DLD1 (cell line): Measurements from ENCODE around the gene MEPE.
"Not testable (repeated sequence)": the region's sequence is repeated elsewhere in the genome, so short reads cannot be mapped to it uniquely, and the experiment has no call there.

Source experiments
- in situ Hi-C: cut with HindIII; loops from 2 replicates; pipeline ENCODE4 v1.10.0; 2017; ENCODE audit warnings: low sequenced_read_pairs

MEPE gene

DNA sequence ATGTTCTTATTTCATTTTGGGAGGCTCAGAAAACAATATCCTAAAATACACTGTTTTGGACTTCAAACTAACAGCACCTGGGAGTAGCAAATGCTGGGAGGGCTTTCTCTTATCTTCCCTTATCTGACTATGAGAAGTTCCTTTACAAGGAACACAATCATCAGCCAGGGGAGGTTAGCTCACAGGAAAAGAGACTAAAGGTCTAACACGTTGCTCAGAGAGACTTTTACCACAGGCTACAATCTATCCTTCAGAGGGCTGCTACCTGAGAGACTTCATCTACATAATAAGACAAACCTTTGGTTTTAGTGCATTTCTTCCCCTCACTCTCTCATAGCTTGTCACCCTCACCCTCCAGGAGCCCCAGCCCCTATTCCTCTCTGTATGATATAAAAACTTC is 35.8 kb downstream of the MEPE start:
- in situ Hi-C loops = loop anchor here (25.0 kb wide), 1 partner anchor 94 kb away; no protein-coding TSS in a partner anchor

GRCh38 chr4:87872028-87872427 is 39.3 kb downstream of the MEPE start:
- in situ Hi-C loops = loop anchor here (25.0 kb wide), 1 partner anchor 90 kb away; no protein-coding TSS in a partner anchor

- in situ Hi-C loops = no loop called here
Observed at GRCh38 chr4:87875191-87875590, 42.4 kb downstream of the MEPE start.

DNA sequence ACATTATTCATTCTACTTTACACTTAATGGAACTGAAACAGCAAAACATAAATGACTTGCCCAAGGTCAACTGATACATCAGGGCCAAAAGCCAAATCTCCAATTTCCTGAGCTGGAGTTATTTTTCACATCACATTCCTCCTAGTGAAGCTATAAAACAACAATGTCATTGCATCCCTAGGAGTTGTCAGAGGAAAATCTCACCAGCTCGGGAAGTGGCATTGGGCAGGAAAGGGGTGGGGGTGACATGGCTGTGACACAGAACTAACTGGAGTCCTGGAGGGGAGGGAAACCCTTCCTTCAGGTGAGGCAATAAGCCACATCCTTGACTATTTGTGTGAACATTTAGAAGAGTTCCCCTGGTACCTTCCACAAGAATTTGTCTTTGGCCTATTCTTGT is 47.3 kb downstream of the MEPE start:
- in situ Hi-C loops = no loop called here

- in situ Hi-C loops = no loop called here
Observed at GRCh38 chr4:87881115-87881514, 48.3 kb downstream of the MEPE start.

DNA sequence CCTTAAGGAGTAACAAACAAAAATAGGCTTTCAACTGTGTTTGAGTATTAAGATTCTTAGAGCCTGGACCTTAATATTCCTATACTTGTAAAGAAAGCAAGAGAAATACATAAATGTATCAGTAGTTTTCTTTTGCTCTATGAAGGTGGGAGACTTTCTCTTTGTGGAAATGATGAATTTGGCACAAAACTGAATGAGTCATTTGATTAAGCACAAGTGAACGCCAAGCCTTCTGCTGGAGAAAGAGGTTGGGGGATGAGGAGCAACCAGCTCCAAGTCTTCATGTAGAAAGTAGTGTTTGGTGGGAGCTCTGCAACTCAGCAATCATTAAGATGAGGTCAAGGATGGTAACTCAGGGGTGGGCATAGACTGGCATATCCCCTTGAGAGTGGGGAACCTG is 49.6 kb downstream of the MEPE start:
- in situ Hi-C loops = no loop called here

- in situ Hi-C loops = no loop called here
Observed at GRCh38 chr4:87882861-87883260, 50.1 kb downstream of the MEPE start.

DNA sequence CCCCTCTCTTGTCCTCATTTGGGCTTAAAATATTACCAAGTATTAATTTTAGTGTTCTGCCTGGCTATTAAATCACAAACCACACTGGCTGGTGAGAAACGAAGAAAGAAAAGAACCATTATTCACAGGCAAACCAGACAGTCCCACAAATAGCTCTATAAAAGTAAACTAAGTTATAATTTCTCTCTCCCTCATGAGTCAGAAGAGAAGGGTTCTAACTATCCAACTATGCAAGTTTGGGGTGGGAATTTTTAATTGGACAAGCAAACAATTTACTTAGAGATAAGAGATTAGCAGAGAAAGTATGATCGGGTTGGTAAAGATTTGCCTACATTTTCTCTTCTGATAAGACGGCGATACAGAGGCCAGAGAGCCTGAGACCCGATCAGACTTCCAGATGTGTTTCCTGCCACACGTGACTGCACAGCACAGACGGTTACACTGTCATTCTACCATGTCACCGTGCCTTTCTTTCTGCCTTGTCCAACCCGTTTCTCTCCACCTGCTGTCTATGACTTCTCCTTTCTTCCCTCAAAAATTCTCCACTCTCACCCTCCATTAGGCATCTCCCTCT is 52.3 kb downstream of the MEPE start:
- in situ Hi-C loops = no loop called here

- in situ Hi-C loops = no loop called here
Observed at GRCh38 chr4:87886083-87886482, 53.3 kb downstream of the MEPE start.

DNA sequence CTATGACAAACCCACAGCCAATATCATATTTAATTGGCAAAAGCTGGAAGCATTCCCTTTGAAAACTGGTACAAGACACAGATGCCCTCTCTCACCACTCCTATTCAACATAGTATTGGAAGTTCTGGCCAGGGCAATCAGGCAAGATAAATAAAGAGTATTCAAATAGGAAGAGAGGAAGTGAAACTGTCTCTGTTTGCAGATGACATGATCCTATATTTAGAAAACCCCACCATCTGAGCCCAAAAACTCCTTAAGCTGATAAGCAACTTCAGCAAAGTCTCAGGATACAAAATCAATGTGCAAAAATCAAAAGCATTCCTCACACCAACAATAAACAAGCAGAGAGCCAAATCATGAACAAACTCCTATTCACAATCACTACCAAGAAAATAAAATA is 58.0 kb downstream of the MEPE start:
- in situ Hi-C loops = not testable (repeated sequence)

DNA sequence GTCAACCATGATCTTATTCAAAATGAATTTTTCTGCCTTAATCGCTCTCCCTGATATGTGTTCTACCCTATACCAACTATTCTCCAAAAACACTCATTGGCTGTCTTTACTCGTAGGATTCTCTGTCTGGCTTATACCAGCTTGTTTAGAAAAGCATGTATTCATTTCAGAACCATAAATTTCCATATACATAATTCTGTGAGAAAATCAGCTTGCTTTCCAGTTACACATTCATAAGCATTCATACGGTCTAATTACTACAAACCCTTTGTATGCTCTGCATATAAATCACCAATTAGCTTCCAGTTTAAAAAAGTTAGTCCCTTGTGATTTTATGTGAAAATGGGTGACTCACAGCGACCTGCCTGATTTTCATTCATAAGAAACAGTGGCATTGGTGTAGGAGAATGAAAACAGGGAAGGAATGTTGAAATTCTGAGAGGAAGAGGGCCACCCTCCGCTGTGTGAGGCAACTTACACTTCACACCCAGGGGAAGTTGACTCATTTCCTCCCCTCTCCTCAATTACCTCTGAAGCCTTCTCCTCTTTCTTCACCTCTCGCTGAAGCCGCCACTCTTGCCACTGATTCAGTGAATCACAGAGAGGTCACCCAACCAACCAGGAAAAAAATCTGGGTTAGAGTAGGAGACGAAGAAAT is 63.3 kb downstream of the MEPE start:
- in situ Hi-C loops = no loop called here
